Vagina (tissue), 2 donors: ENCODE measurements around the gene KIAA1755. TPM values are rescaled to one million over a fixed set of nuclear protein-coding genes. Genes with fewer than 3 reads are reported as not detected.

Source experiments
- DNase-seq, 2 donors: peaks; one replicate each; pipeline ENCODE4 v3.0.0-alpha.2; 2017; ENCODE audit errors: extremely low spot score in 2 of 2
- H3K27ac ChIP-seq: fragments of 200-600 bp; sonication (generic); one replicate; pipeline ENCODE4 v1.5.1; 2019
- H3K27me3 ChIP-seq: fragments of 200-600 bp; sonication (generic); one replicate; pipeline ENCODE4 v1.5.1; 2019
- H3K36me3 ChIP-seq, 2 donors: fragments of 200-600 bp; sonication (generic); one replicate each; pipeline ENCODE4 v1.5.1; 2017 to 2019
- H3K4me1 ChIP-seq: fragments of 200-600 bp; sonication (generic); one replicate; pipeline ENCODE4 v1.5.1; 2019
- H3K4me3 ChIP-seq, 2 donors: fragments of 200-600 bp; sonication (generic); 1 replicate in 1 of 2; 2 replicates in 1 of 2; pipeline ENCODE4 v1.5.1; 2016 to 2019
- H3K9me3 ChIP-seq: fragments of 200-600 bp; sonication (generic); one replicate; pipeline ENCODE4 v1.5.1; 2019
- CTCF ChIP-seq, 3 experiments: fragments of 450-650 bp in 2 of 3; fragments of 200-600 bp in 1 of 3; sonication (generic) in 1 of 3; IDR thresholded peaks; one replicate each; pipeline ENCODE4 v1.5.1; 2017 to 2019; ENCODE audit warnings: antibody characterized with exemption in 3 of 3, mild to moderate bottlenecking in 2 of 3, moderate library complexity in 2 of 3
- POLR2A ChIP-seq, 2 donors: fragments of 450-650 bp; IDR thresholded peaks; one replicate each; pipeline ENCODE4 v1.6.1; 2017; ENCODE audit warnings: antibody characterized with exemption in 2 of 2, mild to moderate bottlenecking in 2 of 2, moderate library complexity in 2 of 2
- POLR2AphosphoS5 ChIP-seq, 2 donors: sonication (generic); formaldehyde crosslinking; IDR thresholded peaks; one replicate each; pipeline ENCODE4 v1.9.0; 2017; ENCODE audit warnings: antibody characterized with exemption in 2 of 2, mild to moderate bottlenecking in 2 of 2, low read depth in 1 of 2; ENCODE audit not compliant: insufficient read depth in 1 of 2
- intact Hi-C: fragments of 100-400 bp; cut with DNase I; formaldehyde crosslinking; loops from one replicate; pipeline ENCODE4 v1.15.1; 2023
- total RNA-seq: library from RNA; depleted of rRNA; stranded (reverse); fragments of >200 nt; gene quantifications from one replicate; pipeline ENCODE4 v1.2.3, GENCODE V29; 2016

KIAA1755 gene
- total RNA-seq, 1 donor from 2014 or later: 2.7 TPM

GRCh38 chr20:38203337-38203980 is 57.1 kb downstream of the KIAA1755 start:
- H3K4me1 ChIP-seq: no peaks in the 10 kb centered on the region
- DNase-seq: no peak
- TF ChIP-seq POLR2A (IDR thresholded peaks at IDR 0.05) (no peak), POLR2AphosphoS5 (IDR thresholded peaks at IDR 0.05; ENCODE audit: insufficient read depth in 1 of 2, low read depth in 1 of 2) (no peak), CTCF (IDR thresholded peaks at IDR 0.05) (no peak)
- H3K36me3 ChIP-seq: no peaks in the 10 kb centered on the region
- H3K9me3 ChIP-seq: no peaks in the 10 kb centered on the region
- intact Hi-C loops: no loop called here
- H3K4me3 ChIP-seq: no peak overlapping the region
- no peaks in the 10 kb centered on the region for H3K27me3 ChIP-seq
- no peak overlapping the region for H3K27ac ChIP-seq

GRCh38 chr20:38202982-38203293 is 57.6 kb downstream of the KIAA1755 start:
- no peak for DNase-seq
- TF ChIP-seq POLR2AphosphoS5 (IDR thresholded peaks at IDR 0.05; ENCODE audit: insufficient read depth in 1 of 2, low read depth in 1 of 2) (no peak), CTCF (IDR thresholded peaks at IDR 0.05) (no peak), POLR2A (IDR thresholded peaks at IDR 0.05) (no peak)
- intact Hi-C loops: no loop called here
- Histone ChIP-seq H3K9me3 (no peaks in the 10 kb centered on the region), H3K36me3 (no peaks in the 10 kb centered on the region), H3K27me3 (no peaks in the 10 kb centered on the region), H3K4me1 (no peaks in the 10 kb centered on the region), H3K4me3 (no peak overlapping the region), H3K27ac (no peak overlapping the region)

- Histone ChIP-seq H3K4me3 (no peak overlapping the region), H3K27me3 (no peaks in the 10 kb centered on the region), H3K9me3 (no peaks in the 10 kb centered on the region), H3K27ac (no peak overlapping the region), H3K4me1 (no peaks in the 10 kb centered on the region), H3K36me3 (no peaks in the 10 kb centered on the region)
- intact Hi-C loops: no loop called here
- TF ChIP-seq POLR2A (IDR thresholded peaks at IDR 0.05) (no peak), CTCF (IDR thresholded peaks at IDR 0.05) (no peak), POLR2AphosphoS5 (IDR thresholded peaks at IDR 0.05; ENCODE audit: insufficient read depth in 1 of 2, low read depth in 1 of 2) (no peak)
- DNase-seq: no peak
These were observed 58.2 kb downstream of the KIAA1755 start for GRCh38 chr20:38202153-38202981.

GRCh38 chr20:38201356-38201755 is 59.2 kb downstream of the KIAA1755 start:
- TF ChIP-seq POLR2A (IDR thresholded peaks at IDR 0.05): no peak
- no peak for TF ChIP-seq CTCF (IDR thresholded peaks at IDR 0.05)
- no peak for TF ChIP-seq POLR2AphosphoS5 (IDR thresholded peaks at IDR 0.05; ENCODE audit: insufficient read depth in 1 of 2, low read depth in 1 of 2)
- intact Hi-C loops: no loop called here
- H3K4me1 ChIP-seq: no peaks in the 10 kb centered on the region
- H3K9me3 ChIP-seq: no peaks in the 10 kb centered on the region
- DNase-seq: no peak
- no peak overlapping the region for H3K27ac ChIP-seq
- H3K36me3 ChIP-seq: no peaks in the 10 kb centered on the region
- no peak overlapping the region for H3K4me3 ChIP-seq
- H3K27me3 ChIP-seq: no peaks in the 10 kb centered on the region

GRCh38 chr20:38200646-38201045 is 59.9 kb downstream of the KIAA1755 start:
- intact Hi-C loops: no loop called here
- Histone ChIP-seq H3K27me3 (no peaks in the 10 kb centered on the region), H3K9me3 (no peaks in the 10 kb centered on the region), H3K4me3 (no peak overlapping the region), H3K4me1 (no peaks in the 10 kb centered on the region), H3K36me3 (no peaks in the 10 kb centered on the region), H3K27ac (no peak overlapping the region)
- TF ChIP-seq POLR2AphosphoS5 (IDR thresholded peaks at IDR 0.05; ENCODE audit: insufficient read depth in 1 of 2, low read depth in 1 of 2) (no peak), POLR2A (IDR thresholded peaks at IDR 0.05) (no peak), CTCF (IDR thresholded peaks at IDR 0.05) (no peak)
- no peak for DNase-seq
